GM21447 (cell line): Measurements from ENCODE around the gene SLC12A9.
"Not testable (repeated sequence)": the region's sequence is repeated elsewhere in the genome, so short reads cannot be mapped to it uniquely, and the experiment has no call there.

Experiments
- ATAC-seq: cut with Tn5 transposase; IDR thresholded peaks from one replicate; pipeline ENCODE4 v1.9.1; 2021; ENCODE audit not compliant: unreplicated experiment

SLC12A9 gene

DNA sequence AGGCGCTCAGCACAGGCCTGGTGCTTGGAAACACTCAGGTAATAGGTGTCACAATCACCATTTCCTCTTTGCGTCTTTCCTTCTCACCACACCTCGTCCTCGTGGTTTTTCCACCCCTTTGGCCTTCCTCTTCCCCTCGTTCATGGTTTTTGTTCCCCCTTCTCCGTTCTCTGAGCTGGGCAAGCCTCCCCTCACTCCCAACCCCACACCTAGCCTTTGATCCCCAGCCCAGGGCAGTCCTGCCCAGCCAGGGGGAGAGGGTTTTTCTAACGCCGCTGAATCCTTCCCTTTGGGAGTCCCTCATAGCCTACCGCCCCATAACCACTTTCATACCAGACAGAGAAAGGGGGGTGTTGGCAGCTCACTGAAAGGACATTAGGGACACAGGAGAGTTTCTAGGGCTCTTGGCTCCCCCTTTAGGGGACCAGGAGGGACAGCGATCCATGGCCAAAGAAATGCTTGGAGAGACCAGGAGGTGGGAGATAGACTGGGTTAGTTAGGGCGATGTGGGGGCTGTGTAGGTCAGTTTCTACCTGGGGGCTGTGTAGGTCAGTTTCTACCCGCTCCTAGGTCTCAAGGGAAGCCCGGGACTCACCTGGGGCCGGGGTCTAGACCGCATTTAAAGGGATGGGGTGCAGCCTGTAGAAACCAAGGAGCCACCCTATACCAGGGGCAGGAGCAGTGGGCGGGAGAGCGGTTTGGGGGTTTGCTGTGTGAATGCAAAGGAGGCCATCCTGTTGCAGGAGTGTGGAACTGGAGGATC lies 26.6 kb upstream of the SLC12A9 start:
- no peak for ATAC-seq

DNA sequence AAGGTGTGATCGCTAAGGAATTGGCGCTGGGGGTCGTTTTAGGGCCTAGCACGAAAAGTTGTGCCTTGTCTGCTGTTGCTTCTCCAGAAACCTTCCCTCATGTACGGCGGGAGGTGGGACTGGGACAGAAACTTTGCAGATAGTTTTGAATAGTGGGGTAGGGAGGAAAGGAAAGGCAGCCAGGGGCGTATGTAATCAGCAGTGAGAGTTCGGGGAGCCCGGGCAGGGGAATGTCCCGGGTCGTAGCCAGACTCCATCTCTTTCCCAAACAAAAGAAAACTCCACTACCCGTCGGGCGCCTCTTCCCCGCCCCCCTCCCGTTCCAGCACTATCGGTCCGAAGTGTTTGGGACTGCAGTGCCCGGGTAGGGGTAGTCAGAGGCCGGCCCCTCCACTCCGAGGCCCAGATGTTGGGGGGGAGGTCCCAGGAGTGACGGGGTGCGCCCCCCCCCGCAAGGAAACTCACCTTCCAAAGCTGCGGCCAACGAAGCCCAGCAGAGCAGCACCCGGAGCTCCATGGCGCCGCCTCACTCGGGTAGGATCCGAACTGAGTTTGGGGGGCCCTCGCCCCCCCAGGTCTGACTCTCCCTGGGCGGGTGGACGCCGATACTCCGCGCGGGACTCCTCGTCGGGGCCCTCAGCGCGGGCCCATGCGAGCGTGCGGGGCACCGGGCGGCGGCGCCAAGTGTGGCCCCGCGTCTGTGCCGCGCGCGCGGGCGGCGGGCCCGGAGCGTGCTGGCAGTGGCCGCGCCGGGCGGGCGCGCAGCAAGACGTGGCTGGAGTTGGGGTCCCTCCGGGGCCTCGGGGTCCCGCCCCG lies 25.8 kb upstream of the SLC12A9 start:
- no peak for ATAC-seq

DNA sequence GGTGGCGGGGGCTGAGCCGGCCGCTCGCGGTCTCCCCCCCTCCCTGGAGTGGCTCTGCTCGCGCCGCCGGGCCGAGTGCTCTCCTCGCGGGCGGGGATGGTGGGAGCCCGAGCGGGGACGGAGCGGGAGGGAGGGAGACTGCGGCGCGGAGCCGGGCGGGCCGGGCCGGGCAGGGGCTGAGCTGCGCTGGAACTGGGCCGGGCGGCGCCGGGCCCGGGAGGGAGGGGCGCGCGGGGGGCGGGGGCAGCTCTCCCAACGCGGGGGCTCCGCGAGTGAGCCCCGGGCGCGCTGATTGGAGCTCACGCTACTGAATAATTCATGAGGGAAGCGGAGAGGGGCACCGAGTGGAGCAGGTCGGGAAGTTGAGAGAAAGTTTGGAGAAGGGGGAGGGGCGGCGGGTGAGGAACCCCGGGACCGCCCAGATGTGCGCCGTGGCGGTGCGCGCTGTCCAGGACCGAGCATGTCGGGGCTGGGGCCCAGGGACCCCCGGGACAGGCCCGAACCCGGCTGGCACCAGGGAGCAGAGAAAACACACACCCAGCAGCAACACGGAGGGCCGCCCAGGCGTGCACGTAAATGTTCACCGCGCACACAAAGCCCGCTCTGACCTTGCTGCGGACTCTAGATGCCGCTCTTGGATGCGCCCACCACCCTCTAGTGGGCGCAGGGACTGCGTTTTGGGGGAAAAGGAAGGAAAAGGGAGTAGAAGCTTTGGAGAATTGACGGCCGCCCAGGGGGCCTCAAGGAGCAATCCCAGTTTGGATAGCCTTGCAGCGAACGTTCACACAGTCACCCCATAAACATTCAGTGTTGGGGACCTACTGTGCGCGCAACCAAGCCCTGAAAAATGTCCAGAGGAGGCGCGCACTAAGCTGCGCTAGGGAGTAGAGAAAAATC lies 24.9 kb upstream of the SLC12A9 start, which contains the start of gene EPHB4:
Gene EPHB4 (minus strand): TSS at position 194 of the 897 bp plus-strand sequence. CDS start 493 bp downstream, outside the sequence.
- ATAC-seq = no peak

DNA sequence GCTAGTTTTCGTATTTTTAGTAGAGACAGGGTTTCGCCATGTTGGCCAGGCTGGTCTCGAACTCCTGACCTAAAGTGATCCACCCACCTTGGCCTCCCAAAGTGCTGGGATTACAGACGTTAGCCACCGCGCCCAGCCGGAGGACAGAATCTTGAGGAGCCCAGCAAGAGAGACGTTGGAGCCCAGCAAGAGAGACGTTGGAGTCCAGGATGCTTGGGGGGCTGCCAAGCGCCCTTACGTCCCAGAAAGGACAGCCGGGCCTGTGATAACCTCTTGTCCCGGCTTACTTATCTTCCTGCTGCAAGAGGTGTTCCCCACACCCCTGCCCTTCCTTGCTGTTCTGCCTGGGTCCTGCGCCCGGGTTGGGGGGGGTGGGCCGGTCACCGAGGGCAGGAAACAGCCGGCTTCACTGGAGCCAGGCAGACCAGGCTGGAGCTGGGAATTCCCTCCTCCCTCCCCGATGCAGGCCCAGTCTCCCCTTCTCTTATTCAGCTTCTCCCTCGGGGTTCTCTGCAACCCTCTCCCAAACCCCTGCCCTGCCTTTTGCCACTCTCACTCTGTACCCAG lies 23.3 kb upstream of the SLC12A9 start:
- no peak for ATAC-seq

DNA sequence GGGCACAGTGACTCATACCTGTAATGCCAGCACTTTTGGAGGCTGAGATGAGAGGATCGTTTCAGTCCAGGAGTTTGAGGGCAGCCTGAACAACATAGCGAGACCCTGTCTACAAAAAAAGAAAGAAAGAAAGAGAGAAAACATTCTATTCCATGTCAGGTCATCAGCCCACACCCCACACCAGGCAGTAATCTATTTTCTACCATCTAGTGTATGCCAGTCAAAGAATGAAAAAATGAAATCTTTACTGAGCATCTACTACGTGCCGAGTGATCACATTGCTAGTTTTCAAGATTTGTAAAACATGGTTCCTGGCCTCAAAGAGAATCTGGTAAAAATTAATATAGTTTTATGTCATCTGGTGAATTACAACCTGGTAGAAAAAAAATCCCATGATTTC lies 22.1 kb upstream of the SLC12A9 start:
- no peak for ATAC-seq

DNA sequence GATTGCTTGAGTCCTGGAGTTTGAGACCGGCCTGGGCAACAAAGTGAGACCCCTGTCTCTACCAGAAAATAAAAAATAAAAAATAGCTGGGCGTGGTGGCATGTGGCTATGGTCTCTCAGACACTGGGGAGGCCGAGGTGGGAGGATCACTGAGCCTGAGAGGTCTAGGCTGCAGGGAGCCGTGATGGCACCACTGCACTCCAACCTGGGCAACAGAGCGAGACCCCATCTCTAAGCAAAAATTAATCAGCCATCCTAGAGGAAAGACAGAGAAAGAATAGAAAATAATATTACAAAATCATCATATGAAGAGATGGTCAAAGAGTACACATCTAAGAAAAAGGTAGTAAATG lies 20.3 kb upstream of the SLC12A9 start:
- ATAC-seq = no peak

DNA sequence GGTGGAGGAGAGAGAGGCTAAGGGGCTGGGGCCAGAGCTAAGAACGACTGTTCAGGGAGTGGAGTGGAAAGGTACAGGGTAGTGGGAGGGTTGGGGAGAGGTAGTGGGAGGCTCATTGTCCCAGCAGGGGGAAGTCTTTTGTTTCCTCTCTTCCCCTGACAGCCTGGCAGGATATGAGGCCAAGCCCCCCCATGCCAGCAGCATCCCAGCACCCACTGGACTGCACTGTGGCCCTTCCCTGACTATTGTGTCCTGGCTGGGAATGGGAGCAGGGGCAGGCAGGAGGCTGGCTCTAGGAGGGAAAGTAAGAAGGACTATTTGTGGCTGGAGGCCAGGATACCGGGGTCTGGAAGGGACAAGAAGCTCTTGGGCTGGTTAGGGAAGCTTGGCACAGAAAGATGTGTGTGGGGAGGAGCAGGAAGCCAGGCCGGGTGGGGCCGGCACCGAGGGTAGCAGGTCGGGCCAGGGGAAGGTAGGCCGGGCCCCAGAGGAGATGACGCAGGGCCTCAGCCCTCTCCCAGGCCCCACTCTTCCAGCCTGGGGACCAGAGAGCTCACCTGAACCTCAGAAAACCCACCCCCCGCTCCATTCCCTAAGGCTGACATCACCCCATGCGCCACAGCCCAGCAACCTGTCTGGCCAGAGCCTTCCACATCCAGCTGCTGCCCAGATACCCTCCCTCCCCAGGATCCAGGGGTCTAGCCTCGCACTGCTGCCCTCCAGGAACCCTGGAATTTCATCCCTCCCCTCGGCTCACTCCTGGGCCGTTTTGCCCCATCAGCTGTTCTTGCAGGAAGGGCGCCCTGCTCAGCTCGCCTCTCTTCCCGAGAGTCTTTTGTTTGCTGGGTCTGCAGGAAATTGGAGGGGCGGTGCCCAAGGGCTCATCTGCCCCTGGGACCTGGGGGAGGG lies 16.4 kb upstream of the SLC12A9 start:
- no peak for ATAC-seq

DNA sequence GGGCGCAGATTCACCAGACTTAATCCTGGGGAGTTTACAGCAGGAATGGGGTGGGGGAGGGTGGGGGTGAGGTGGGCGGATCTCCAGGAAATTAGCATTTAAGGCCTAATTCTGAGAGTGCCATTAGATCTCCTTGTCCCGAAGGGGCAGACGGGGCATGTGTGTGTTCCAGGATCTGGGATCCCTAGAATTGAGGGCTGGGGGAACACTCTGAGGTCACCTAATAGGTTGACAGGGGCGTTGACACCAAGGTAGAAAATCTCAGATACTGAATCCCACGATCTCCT lies 15.8 kb upstream of the SLC12A9 start:
- ATAC-seq = no peak

DNA sequence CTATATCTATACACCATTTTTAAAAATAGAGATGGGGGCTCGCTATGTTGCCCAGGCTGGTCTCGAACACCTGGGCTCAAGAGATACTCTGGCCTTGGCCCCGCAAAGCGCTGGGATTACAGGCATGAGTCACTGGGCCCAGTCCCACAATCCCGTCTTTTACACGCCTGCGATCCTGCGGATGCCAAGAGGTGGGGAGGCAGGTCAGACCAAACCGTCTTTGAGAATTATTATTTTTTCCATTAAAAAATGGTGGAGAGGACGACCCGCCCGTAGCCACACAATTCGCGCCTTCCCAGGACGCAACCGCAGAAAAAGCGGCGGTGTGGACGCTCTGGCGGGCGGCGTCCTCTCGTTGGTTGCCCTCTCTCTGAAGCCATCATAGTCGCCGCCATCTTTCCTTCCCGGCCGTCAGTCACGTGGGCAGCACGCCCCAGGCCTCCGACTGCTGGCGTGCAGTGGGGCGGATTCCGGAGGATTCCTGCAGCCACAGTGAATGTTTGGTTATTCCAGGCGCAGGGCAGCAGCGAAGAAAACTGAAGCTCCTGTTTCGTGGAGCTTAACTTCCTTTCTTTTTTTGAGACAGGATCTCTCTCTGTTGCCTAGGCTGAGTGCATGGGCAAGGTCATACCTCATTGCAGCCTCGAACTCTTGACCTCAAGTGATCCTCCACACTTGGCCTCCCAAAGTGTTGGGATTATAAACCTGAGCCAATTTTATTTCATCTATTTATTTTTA lies 15.2 kb upstream of the SLC12A9 start:
- peak; percentile 79 for ATAC-seq

DNA sequence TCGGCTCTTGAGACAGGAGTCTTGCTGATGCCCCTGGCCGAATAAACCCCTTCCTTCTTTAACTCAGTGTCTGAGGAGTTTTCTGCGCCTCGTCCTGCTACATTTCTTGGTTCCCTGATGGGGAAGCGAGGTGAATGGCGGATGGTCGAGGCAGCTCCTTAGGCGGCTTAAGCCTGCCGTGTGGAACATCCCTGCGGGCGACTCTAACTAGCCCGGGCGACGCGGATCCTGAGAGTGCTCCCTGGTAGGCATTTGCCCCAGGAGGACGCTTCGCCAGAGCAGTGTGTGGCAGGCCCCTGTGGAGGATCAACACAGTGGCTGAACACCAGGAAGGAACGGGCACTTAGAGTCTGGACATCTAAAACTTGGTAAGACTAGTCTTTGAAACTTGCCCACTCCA lies 13.2 kb upstream of the SLC12A9 start:
- no peak for ATAC-seq

DNA sequence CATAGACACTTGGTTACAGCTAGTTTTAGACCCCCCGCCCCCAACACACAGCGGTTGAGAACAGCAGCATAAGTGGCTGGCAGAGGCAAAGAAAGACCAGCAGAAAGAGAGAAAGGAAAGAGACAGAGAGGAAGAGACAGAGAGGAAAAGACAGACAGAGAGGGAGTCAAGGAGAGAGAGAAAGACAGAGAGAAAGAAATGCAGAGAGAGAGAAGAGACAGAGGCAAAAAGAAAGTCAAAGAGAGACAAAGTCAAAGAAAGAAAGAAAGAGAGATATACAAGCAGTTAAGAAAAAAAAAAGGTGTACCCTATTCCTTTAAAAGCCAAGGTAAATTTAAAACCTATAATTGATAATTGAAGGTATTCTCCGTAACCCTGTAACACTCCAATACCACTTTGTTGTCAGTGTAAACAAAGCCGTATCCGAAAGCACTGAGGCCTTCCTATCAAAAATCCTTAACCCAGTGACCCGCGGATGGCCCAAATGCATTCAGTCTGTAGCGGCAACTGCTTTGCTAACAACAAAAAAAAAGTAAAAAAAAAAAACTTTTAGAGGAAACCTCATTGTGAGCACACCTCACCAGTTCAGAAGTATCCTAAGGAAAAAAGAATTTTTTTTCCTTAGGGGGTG lies 11.9 kb upstream of the SLC12A9 start:
- ATAC-seq = no peak

DNA sequence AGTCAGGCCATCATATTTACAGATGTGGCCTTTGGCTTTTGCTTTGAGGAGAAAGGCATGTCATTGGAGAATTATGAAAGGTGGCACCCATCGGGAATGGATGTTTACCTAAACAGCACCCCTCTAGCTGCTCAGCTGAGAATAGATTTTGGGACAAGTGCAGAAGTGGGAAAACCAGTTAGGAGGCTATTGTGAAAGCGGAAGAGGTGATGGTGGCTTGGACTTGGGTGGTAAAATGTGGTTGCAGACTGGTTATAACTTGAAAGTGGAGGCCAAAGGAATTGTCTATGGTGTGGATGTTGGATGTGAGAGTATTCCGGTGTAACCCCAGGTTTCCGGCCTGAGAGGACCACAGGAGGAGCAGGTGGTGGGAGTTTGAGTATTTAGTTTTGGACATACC lies 5.2 kb upstream of the SLC12A9 start:
- ATAC-seq = no peak

DNA sequence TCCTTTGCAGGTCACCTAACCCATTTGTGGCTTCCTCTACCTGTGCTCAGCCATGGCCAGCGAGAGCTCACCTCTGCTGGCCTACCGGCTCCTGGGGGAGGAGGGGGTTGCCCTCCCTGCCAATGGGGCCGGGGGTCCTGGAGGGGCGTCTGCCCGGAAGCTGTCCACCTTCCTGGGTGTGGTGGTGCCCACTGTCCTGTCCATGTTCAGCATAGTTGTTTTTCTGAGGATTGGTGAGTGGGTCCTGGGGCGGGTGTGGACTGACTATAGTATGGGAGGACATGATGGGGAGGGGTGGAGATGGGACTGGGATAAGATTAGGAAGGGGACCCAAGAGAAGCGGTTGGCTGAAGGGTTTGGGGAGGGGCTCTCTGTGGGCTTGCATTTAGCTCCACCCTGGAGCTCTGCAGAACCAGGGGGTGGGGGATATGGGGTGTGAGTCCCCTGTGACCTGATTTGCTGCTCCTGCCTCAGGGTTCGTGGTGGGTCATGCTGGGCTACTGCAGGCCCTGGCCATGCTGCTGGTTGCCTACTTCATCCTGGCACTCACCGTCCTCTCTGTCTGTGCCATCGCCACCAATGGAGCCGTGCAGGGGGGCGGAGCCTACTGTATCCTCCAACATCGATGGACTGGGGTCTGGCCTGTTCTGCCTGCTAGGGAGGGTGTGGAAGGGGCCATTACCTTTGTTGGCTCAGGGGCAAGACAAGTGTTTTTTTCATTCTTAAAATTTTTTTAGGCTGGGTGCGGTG lies 1.8 kb downstream of the SLC12A9 start:
- ATAC-seq = no peak

DNA sequence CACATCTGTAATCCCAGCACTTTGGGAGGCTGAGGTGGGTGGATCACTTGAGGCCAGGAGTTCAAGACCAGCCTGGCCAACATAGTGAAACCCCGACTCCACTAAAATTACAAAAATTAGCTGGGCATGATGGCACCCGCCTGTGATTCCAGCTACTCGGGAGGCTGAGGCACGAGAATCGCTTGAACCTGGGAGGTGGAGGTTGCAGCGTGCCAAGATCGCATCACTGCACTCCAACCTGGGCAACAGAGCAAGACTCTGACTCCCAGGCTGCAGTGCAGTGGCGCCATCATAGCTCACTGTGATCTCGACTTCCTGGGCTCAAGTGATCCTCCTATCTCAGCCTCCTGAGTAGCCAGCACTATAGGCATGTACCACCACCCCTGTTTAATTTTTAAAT lies 2.4 kb downstream of the SLC12A9 start:
- ATAC-seq = not testable (repeated sequence)

DNA sequence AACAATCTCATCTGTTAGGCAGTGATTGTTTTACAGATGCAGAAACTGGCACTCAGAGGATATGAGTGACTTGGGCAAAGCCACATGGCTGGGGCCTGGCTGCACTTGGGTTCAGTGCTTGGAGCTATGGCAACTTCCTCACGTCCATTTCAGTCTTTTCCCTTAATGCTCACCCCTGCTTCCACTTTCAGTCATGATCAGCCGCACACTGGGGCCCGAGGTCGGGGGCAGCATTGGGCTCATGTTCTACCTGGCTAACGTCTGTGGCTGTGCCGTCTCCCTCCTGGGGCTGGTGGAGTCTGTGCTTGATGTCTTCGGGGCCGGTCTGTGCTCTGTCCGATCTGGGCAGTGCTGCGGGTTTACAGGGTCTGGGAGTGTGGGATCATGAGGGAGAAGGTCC lies 3.0 kb downstream of the SLC12A9 start:
- no peak for ATAC-seq

DNA sequence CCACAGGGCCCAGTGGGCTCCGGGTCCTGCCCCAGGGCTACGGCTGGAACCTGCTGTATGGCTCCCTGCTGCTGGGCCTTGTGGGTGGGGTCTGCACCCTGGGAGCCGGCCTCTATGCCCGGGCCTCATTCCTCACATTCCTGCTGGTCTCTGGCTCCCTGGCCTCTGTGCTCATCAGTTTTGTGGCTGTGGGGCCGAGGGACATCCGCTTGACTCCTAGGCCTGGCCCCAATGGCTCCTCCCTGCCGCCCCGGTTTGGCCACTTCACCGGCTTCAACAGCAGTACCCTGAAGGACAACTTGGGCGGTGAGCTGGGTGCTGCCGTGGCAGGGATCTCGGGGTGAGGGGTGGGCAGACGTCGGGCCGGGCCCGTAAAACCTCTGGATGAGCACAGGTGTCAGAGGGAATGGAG lies 4.4 kb downstream of the SLC12A9 start:
- ATAC-seq = no peak

DNA sequence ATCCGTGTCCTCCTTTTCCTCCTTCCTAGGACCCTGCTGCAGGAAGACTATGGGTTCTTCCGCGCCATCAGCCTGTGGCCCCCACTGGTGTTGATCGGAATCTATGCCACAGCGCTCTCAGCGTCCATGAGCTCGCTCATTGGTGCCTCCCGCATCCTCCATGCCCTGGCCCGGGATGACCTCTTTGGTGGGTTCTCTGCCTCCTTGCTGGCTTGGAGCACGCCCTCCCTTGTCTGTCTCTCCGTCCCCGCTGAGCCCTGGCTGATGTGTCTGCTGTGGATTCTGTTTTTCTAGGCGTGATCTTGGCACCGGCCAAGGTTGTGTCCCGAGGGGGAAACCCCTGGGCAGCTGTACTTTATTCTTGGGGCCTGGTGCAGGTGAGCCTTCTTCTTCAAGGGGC lies 7.3 kb downstream of the SLC12A9 start:
- no peak for ATAC-seq
